ENCODE results near the gene SEC22C. TPM values are rescaled to one million over a fixed set of nuclear protein-coding genes. Genes with fewer than 3 reads are reported as not detected.

Gene SEC22C
- total RNA-seq, 4 donors from 2014 or later: 52.7 to 62.7 (median 57.9) TPM

- H3K4me1 ChIP-seq: peaks cover 0 to 7% (median 3%) of the 10 kb centered on the region in 4 donors
- H3K4me3 ChIP-seq: no peak overlapping the region
- H3K9me3 ChIP-seq: no peaks in the 10 kb centered on the region
- intact Hi-C loops (cut with DNase I): no loop called here
- TF ChIP-seq POLR2A (IDR thresholded peaks at IDR 0.05; ENCODE audit: low read depth) (no peak), EP300 (IDR thresholded peaks at IDR 0.05) (no peak), CTCF (IDR thresholded peaks at IDR 0.05) (no peak), POLR2AphosphoS5 (IDR thresholded peaks at IDR 0.05) (no peak)
- H3K36me3 ChIP-seq: no peaks in the 10 kb centered on the region
- DNase-seq (ENCODE audit: extremely low spot score): no peak
- no peak overlapping the region for H3K27ac ChIP-seq (replicated peaks in 1 of 4)
- peaks cover 0 to 5% (median 0%) of the 10 kb centered on the region in 4 donors for H3K27me3 ChIP-seq
- WGBS: 88% methylated on average over 2 of the region's 2 CpGs
Measured at GRCh38 chr3:42511736-42512135, 70.0 kb downstream of the SEC22C start.

- H3K36me3 ChIP-seq: no peaks in the 10 kb centered on the region
- no peak overlapping the region for H3K27ac ChIP-seq (replicated peaks in 1 of 4)
- H3K4me3 ChIP-seq: no peak overlapping the region
- H3K9me3 ChIP-seq: no peaks in the 10 kb centered on the region
- no peak for DNase-seq (ENCODE audit: extremely low spot score)
- 84% methylated on average over 1 of the region's 1 CpG for WGBS
- H3K4me1 ChIP-seq: peaks cover 0 to 7% (median 2%) of the 10 kb centered on the region in 4 donors
- TF ChIP-seq POLR2AphosphoS5 (IDR thresholded peaks at IDR 0.05) (no peak), CTCF (IDR thresholded peaks at IDR 0.05) (no peak), EP300 (IDR thresholded peaks at IDR 0.05) (no peak), POLR2A (IDR thresholded peaks at IDR 0.05; ENCODE audit: low read depth) (no peak)
- H3K27me3 ChIP-seq: peaks cover 0 to 5% (median 0%) of the 10 kb centered on the region in 4 donors
- intact Hi-C loops (cut with DNase I): no loop called here
Measured at GRCh38 chr3:42511201-42511600, 70.6 kb downstream of the SEC22C start.

- intact Hi-C loops (cut with DNase I): no loop called here
- H3K9me3 ChIP-seq: no peaks in the 10 kb centered on the region
- no peak for TF ChIP-seq POLR2A (IDR thresholded peaks at IDR 0.05; ENCODE audit: low read depth)
- TF ChIP-seq EP300 (IDR thresholded peaks at IDR 0.05): no peak
- no peak for TF ChIP-seq POLR2AphosphoS5 (IDR thresholded peaks at IDR 0.05)
- TF ChIP-seq CTCF (IDR thresholded peaks at IDR 0.05): no peak
- no peaks in the 10 kb centered on the region for H3K36me3 ChIP-seq
- H3K4me3 ChIP-seq: no peak overlapping the region
- DNase-seq (ENCODE audit: extremely low spot score): no peak
- peaks cover 0 to 7% (median 2%) of the 10 kb centered on the region in 4 donors for H3K4me1 ChIP-seq
- WGBS: 75% methylated on average over 4 of the region's 4 CpGs
- peaks cover 0 to 5% (median 0%) of the 10 kb centered on the region in 4 donors for H3K27me3 ChIP-seq
- no peak overlapping the region for H3K27ac ChIP-seq (replicated peaks in 1 of 4)
Measured at GRCh38 chr3:42510325-42510724, 71.4 kb downstream of the SEC22C start.

GRCh38 chr3:42509111-42509510 lies 72.7 kb downstream of the SEC22C start:
- Histone ChIP-seq H3K36me3 (no peaks in the 10 kb centered on the region), H3K4me3 (no peak overlapping the region), H3K27ac (replicated peaks in 1 of 4) (no peak overlapping the region), H3K4me1 (peaks cover 0 to 7% (median 2%) of the 10 kb centered on the region in 4 donors), H3K9me3 (no peaks in the 10 kb centered on the region), H3K27me3 (peaks cover 0 to 5% (median 0%) of the 10 kb centered on the region in 4 donors)
- TF ChIP-seq CTCF (IDR thresholded peaks at IDR 0.05) (no peak), POLR2A (IDR thresholded peaks at IDR 0.05; ENCODE audit: low read depth) (no peak), POLR2AphosphoS5 (IDR thresholded peaks at IDR 0.05) (no peak), EP300 (IDR thresholded peaks at IDR 0.05) (no peak)
- intact Hi-C loops (cut with DNase I): no loop called here
- DNase-seq (ENCODE audit: extremely low spot score): no peak
- 79% methylated on average over 3 of the region's 3 CpGs for WGBS

- Histone ChIP-seq H3K9me3 (no peaks in the 10 kb centered on the region), H3K4me3 (no peak overlapping the region), H3K27me3 (peaks cover 0 to 5% (median 0%) of the 10 kb centered on the region in 4 donors), H3K4me1 (peaks cover 0 to 7% (median 2%) of the 10 kb centered on the region in 4 donors), H3K27ac (replicated peaks in 1 of 4) (no peak overlapping the region), H3K36me3 (no peaks in the 10 kb centered on the region)
- intact Hi-C loops (cut with DNase I): no loop called here
- no peak for TF ChIP-seq CTCF (IDR thresholded peaks at IDR 0.05)
- no peak for TF ChIP-seq EP300 (IDR thresholded peaks at IDR 0.05)
- TF ChIP-seq POLR2AphosphoS5 (IDR thresholded peaks at IDR 0.05): no peak
- TF ChIP-seq POLR2A (IDR thresholded peaks at IDR 0.05; ENCODE audit: low read depth): no peak
- WGBS: 58% methylated on average over 4 of the region's 4 CpGs
- no peak for DNase-seq (ENCODE audit: extremely low spot score)
Measured at GRCh38 chr3:42508562-42508961, 73.2 kb downstream of the SEC22C start.

All from esophagus muscularis mucosa (tissue), 4 donors.